Stimulated activated CD8-positive, alpha-beta memory T cell treated with anti-CD3 and anti-CD28 coated beads, Interleukin-2, amount 100 ng/mL, for 1 hour (primary cell): Measurements from ENCODE around the gene CUL3.

ENCODE experiments used
- DNase-seq, 2 donors: peaks; one replicate each; pipeline ENCODE4 v3.0.0-alpha.2; 2020; ENCODE audit warnings: low read depth in 2 of 2

Gene CUL3

DNA sequence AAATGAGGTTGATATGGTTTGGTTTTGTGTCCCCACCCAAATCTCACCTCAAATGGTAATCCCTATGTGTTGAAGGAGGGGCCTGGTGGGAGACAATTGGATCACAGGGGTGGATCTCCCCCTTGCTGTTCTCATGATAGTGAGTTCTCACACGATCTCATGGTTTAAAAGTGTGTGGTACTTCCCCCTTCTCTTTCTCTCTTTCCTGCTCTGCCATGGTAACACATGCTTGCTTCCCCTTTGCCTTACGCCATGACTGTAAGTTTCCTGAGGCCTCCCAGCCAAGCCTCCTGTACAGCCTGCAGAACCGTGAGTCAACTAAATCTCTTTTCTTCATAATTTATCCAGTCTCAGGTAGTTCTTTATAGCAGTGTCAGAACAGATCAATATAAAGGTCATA is 158.5 kb downstream of the CUL3 start:
- no peak for DNase-seq

DNA sequence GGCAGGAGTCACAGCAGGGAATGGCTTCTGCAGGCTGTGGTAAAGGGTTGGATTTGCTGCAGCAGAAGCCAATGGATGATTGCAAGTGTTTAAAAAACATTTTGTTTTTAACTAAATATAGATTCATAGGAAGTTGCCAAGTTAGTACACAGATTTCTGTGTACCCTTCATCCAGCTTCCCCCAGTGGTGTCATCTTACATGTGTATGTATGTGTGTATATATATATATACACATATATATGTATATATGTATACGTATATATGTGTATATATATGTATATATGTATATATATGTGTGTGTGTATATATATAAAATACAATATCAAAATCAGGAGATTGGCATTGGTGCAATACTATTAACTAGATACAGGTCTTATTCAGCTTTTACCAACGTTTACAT is 164.1 kb downstream of the CUL3 start:
- DNase-seq = no peak
